Measurements from ENCODE around the gene TBC1D14. TPM values are rescaled to one million over a fixed set of nuclear protein-coding genes. Genes with fewer than 3 reads are reported as not detected.
A peak's percentile ranks its signal among the peaks of the same experiment; 100 is the strongest.
"Not testable (repeated sequence)": the region's sequence is repeated elsewhere in the genome, so short reads cannot be mapped to it uniquely, and the experiment has no call there.

The TBC1D14 gene
- total RNA-seq, 1 donor from 2014 or later: 34.9 TPM

GRCh38 chr4:6906486-6906885 is 3.1 kb upstream of the TBC1D14 start:
- H3K4me1 Mint-ChIP-seq (ENCODE audit: low read depth): peaks cover 34% of the 10 kb centered on the region
- intact Hi-C loops (cut with micrococcal nuclease): loop anchor here (5.0 kb wide), 1 partner anchor 36 kb away; no protein-coding TSS in a partner anchor
- not testable (repeated sequence) for H3K27me3 Mint-ChIP-seq (ENCODE audit: low read depth); H3K4me3 Mint-ChIP-seq (ENCODE audit: low read depth); H3K36me3 Mint-ChIP-seq (ENCODE audit: low read depth); H3K9me3 Mint-ChIP-seq; H3K27ac Mint-ChIP-seq; DNase-seq (ENCODE audit: low spot score)

- no peaks in the 10 kb centered on the region for H3K9me3 Mint-ChIP-seq
- H3K4me1 Mint-ChIP-seq (ENCODE audit: low read depth): peaks cover 39% of the 10 kb centered on the region
- H3K36me3 Mint-ChIP-seq (ENCODE audit: low read depth): peaks cover 3% of the 10 kb centered on the region
- peak overlapping the region; percentile 87 for H3K4me3 Mint-ChIP-seq (ENCODE audit: low read depth)
- no peak for DNase-seq (ENCODE audit: low spot score)
- H3K27me3 Mint-ChIP-seq (ENCODE audit: low read depth): peaks cover 6% of the 10 kb centered on the region
- H3K27ac Mint-ChIP-seq: no peak overlapping the region
- intact Hi-C loops (cut with micrococcal nuclease): loop anchor here (2.0 to 5.0 kb wide), 4 partner anchors 19 to 135 kb away; partner anchors contain the start of genes KIAA0232 and TADA2B
Observed at GRCh38 chr4:6907658-6908191, 1.9 kb upstream of the TBC1D14 start.

- H3K4me1 Mint-ChIP-seq (ENCODE audit: low read depth): peaks cover 35% of the 10 kb centered on the region
- H3K27ac Mint-ChIP-seq: peak overlapping the region; percentile 78
- no peaks in the 10 kb centered on the region for H3K9me3 Mint-ChIP-seq
- DNase-seq (ENCODE audit: low spot score): no peak
- intact Hi-C loops (cut with micrococcal nuclease): loop anchor here (1.0 to 5.0 kb wide), 8 partner anchors 9 to 268 kb away; partner anchors contain the start of genes GRPEL1, KIAA0232, MRFAP1 and TADA2B
- peaks cover 3% of the 10 kb centered on the region for H3K36me3 Mint-ChIP-seq (ENCODE audit: low read depth)
- H3K27me3 Mint-ChIP-seq (ENCODE audit: low read depth): peaks cover 6% of the 10 kb centered on the region
- peak overlapping the region; percentile 87 for H3K4me3 Mint-ChIP-seq (ENCODE audit: low read depth)
Observed at GRCh38 chr4:6908432-6909112, 1.1 kb upstream of the TBC1D14 start.

GRCh38 chr4:6909970-6910339 is 329 bp downstream of the TBC1D14 start:
- Mint-ChIP-seq H3K4me3 (ENCODE audit: low read depth) (peak overlapping the region; percentile 88), H3K4me1 (ENCODE audit: low read depth) (peaks cover 29% of the 10 kb centered on the region), H3K36me3 (ENCODE audit: low read depth) (peaks cover 3% of the 10 kb centered on the region), H3K27me3 (ENCODE audit: low read depth) (peaks cover 6% of the 10 kb centered on the region), H3K27ac (peak overlapping the region; percentile 87), H3K9me3 (no peaks in the 10 kb centered on the region)
- DNase-seq (ENCODE audit: low spot score): no peak
- intact Hi-C loops (cut with micrococcal nuclease): loop anchor here (1.0 to 5.0 kb wide), 8 partner anchors 11 to 270 kb away; partner anchors contain the start of genes GRPEL1, KIAA0232, MRFAP1 and TADA2B

GRCh38 chr4:6910340-6910959 is 824 bp downstream of the TBC1D14 start:
- intact Hi-C loops (cut with micrococcal nuclease): no loop called here
- Mint-ChIP-seq H3K36me3 (ENCODE audit: low read depth) (peaks cover 3% of the 10 kb centered on the region), H3K9me3 (no peaks in the 10 kb centered on the region), H3K4me1 (ENCODE audit: low read depth) (peaks cover 29% of the 10 kb centered on the region), H3K27ac (peak overlapping the region; percentile 87), H3K4me3 (ENCODE audit: low read depth) (peak overlapping the region; percentile 88), H3K27me3 (ENCODE audit: low read depth) (peaks cover 6% of the 10 kb centered on the region)
- DNase-seq (ENCODE audit: low spot score): no peak

- peak overlapping the region; percentile 88 for H3K4me3 Mint-ChIP-seq (ENCODE audit: low read depth)
- intact Hi-C loops (cut with micrococcal nuclease): no loop called here
- DNase-seq (ENCODE audit: low spot score): no peak
- H3K27ac Mint-ChIP-seq: peak overlapping the region; percentile 60
- peaks cover 6% of the 10 kb centered on the region for H3K27me3 Mint-ChIP-seq (ENCODE audit: low read depth)
- H3K36me3 Mint-ChIP-seq (ENCODE audit: low read depth): peaks cover 3% of the 10 kb centered on the region
- H3K4me1 Mint-ChIP-seq (ENCODE audit: low read depth): peaks cover 31% of the 10 kb centered on the region
- H3K9me3 Mint-ChIP-seq: no peaks in the 10 kb centered on the region
Observed at GRCh38 chr4:6910960-6911874, 1.6 kb downstream of the TBC1D14 start.

- H3K27ac Mint-ChIP-seq; intact Hi-C loops (cut with micrococcal nuclease); H3K9me3 Mint-ChIP-seq; DNase-seq (ENCODE audit: low spot score); H3K27me3 Mint-ChIP-seq (ENCODE audit: low read depth); H3K4me3 Mint-ChIP-seq (ENCODE audit: low read depth); H3K36me3 Mint-ChIP-seq (ENCODE audit: low read depth): not testable (repeated sequence)
- peaks cover 38% of the 10 kb centered on the region for H3K4me1 Mint-ChIP-seq (ENCODE audit: low read depth)
Observed at GRCh38 chr4:6911917-6912316, 2.3 kb downstream of the TBC1D14 start.

- H3K9me3 Mint-ChIP-seq: no peaks in the 10 kb centered on the region
- no peak for DNase-seq (ENCODE audit: low spot score)
- peaks cover 3% of the 10 kb centered on the region for H3K27me3 Mint-ChIP-seq (ENCODE audit: low read depth)
- H3K4me1 Mint-ChIP-seq (ENCODE audit: low read depth): peaks cover 42% of the 10 kb centered on the region
- peaks cover 3% of the 10 kb centered on the region for H3K36me3 Mint-ChIP-seq (ENCODE audit: low read depth)
- no peak overlapping the region for H3K27ac Mint-ChIP-seq
- H3K4me3 Mint-ChIP-seq (ENCODE audit: low read depth): peak overlapping the region; percentile 31
- intact Hi-C loops (cut with micrococcal nuclease): no loop called here
Observed at GRCh38 chr4:6912441-6912840, 2.8 kb downstream of the TBC1D14 start.

GRCh38 chr4:6913350-6913905 is 3.8 kb downstream of the TBC1D14 start:
- DNase-seq (ENCODE audit: low spot score): no peak
- H3K36me3 Mint-ChIP-seq (ENCODE audit: low read depth): peaks cover 4% of the 10 kb centered on the region
- H3K27me3 Mint-ChIP-seq (ENCODE audit: low read depth): no peaks in the 10 kb centered on the region
- H3K27ac Mint-ChIP-seq: no peak overlapping the region
- intact Hi-C loops (cut with micrococcal nuclease): no loop called here
- H3K4me3 Mint-ChIP-seq (ENCODE audit: low read depth): no peak overlapping the region
- H3K9me3 Mint-ChIP-seq: no peaks in the 10 kb centered on the region
- peaks cover 45% of the 10 kb centered on the region for H3K4me1 Mint-ChIP-seq (ENCODE audit: low read depth)

- Mint-ChIP-seq H3K27ac (no peak overlapping the region), H3K27me3 (ENCODE audit: low read depth) (no peaks in the 10 kb centered on the region), H3K4me3 (ENCODE audit: low read depth) (no peak overlapping the region), H3K36me3 (ENCODE audit: low read depth) (peaks cover 8% of the 10 kb centered on the region), H3K4me1 (ENCODE audit: low read depth) (peaks cover 45% of the 10 kb centered on the region), H3K9me3 (no peaks in the 10 kb centered on the region)
- no peak for DNase-seq (ENCODE audit: low spot score)
- intact Hi-C loops (cut with micrococcal nuclease): no loop called here
Observed at GRCh38 chr4:6914448-6914847, 4.8 kb downstream of the TBC1D14 start.

- DNase-seq (ENCODE audit: low spot score): no peak
- Mint-ChIP-seq H3K4me3 (ENCODE audit: low read depth) (no peak overlapping the region), H3K9me3 (no peaks in the 10 kb centered on the region), H3K36me3 (ENCODE audit: low read depth) (peaks cover 11% of the 10 kb centered on the region), H3K27me3 (ENCODE audit: low read depth) (no peaks in the 10 kb centered on the region), H3K4me1 (ENCODE audit: low read depth) (peaks cover 44% of the 10 kb centered on the region), H3K27ac (no peak overlapping the region)
- intact Hi-C loops (cut with micrococcal nuclease): no loop called here
Observed at GRCh38 chr4:6915041-6916005, 5.7 kb downstream of the TBC1D14 start.
